Mesenchymal stem cell (in vitro differentiated cells and primary cell): ENCODE data around the gene CCDC127.

Experiments
- DNase-seq: peaks from one replicate; pipeline ENCODE4 v3.0.0-alpha.2; 2013
- H2AFZ ChIP-seq: one replicate; pipeline ENCODE4 v1.6.1; 2013; ENCODE audit warnings: low read depth, mild to moderate bottlenecking, control low read depth, inconsistent platforms, low read length, moderate library complexity
- H2AK5ac ChIP-seq: 2 replicates; pipeline ENCODE4 v1.6.1; 2013; ENCODE audit warnings: low read length, moderate library complexity, mild to moderate bottlenecking, inconsistent platforms; ENCODE audit not compliant: severe bottlenecking
- H2BK120ac ChIP-seq: one replicate; pipeline ENCODE4 v1.6.1; 2013; ENCODE audit warnings: low read depth, mild to moderate bottlenecking, inconsistent platforms, low read length, moderate library complexity
- H2BK12ac ChIP-seq, 2 experiments: one replicate each; pipeline ENCODE4 v1.6.1; 2013; ENCODE audit warnings: inconsistent platforms in 2 of 2, low read length in 2 of 2, mild to moderate bottlenecking in 2 of 2, moderate library complexity in 2 of 2, control low read depth in 1 of 2
- H2BK15ac ChIP-seq: one replicate; pipeline ENCODE4 v1.6.1; 2013; ENCODE audit warnings: mild to moderate bottlenecking, low read depth, inconsistent platforms; ENCODE audit not compliant: poor library complexity, severe bottlenecking
- H2BK5ac ChIP-seq: 2 replicates; pipeline ENCODE4 v1.6.1; 2013; ENCODE audit warnings: low read depth, mild to moderate bottlenecking, low read length, control low read depth, inconsistent platforms; ENCODE audit not compliant: poor library complexity, severe bottlenecking
- H3K14ac ChIP-seq, 2 experiments: one replicate each; pipeline ENCODE4 v1.6.1; 2013; ENCODE audit warnings: inconsistent platforms in 2 of 2, low read length in 2 of 2, control low read depth in 1 of 2, mild to moderate bottlenecking in 1 of 2, moderate library complexity in 1 of 2
- H3K18ac ChIP-seq, 2 experiments: one replicate each; pipeline ENCODE4 v1.6.1; 2013; ENCODE audit warnings: inconsistent platforms in 2 of 2, low read length in 2 of 2, control low read depth in 1 of 2, low read depth in 1 of 2, mild to moderate bottlenecking in 1 of 2
- H3K23ac ChIP-seq, 2 experiments: one replicate each; pipeline ENCODE4 v1.6.1; 2013; ENCODE audit warnings: inconsistent platforms in 2 of 2, low read length in 2 of 2, mild to moderate bottlenecking in 2 of 2, moderate library complexity in 2 of 2, control low read depth in 1 of 2
- H3K27ac ChIP-seq: 2 replicates; pipeline ENCODE4 v1.5.1; 2013; ENCODE audit warnings: mild to moderate bottlenecking, moderate library complexity, low read length, control low read depth, inconsistent platforms; ENCODE audit not compliant: poor library complexity, severe bottlenecking
- H3K27me3 ChIP-seq, 2 experiments: 2 replicates each; pipeline versions ENCODE4 v1.6.1 to v1.7.0; 2013; ENCODE audit warnings: low read length in 2 of 2, mild to moderate bottlenecking in 2 of 2, moderate library complexity in 2 of 2, control low read depth in 1 of 2, inconsistent platforms in 1 of 2; ENCODE audit not compliant: control insufficient read depth in 1 of 2, insufficient read depth in 1 of 2
- H3K36me3 ChIP-seq, 2 experiments: 2 replicates each; pipeline versions ENCODE4 v1.6.1 to v1.7.0; 2013; ENCODE audit warnings: low read length in 2 of 2, control low read depth in 1 of 2, inconsistent platforms in 1 of 2, low read depth in 1 of 2, mild to moderate bottlenecking in 1 of 2; ENCODE audit not compliant: insufficient read depth in 2 of 2, control insufficient read depth in 1 of 2
- H3K4ac ChIP-seq, 2 experiments: one replicate each; pipeline ENCODE4 v1.6.1; 2013; ENCODE audit warnings: inconsistent platforms in 2 of 2, low read length in 2 of 2, mild to moderate bottlenecking in 2 of 2, moderate library complexity in 2 of 2, control low read depth in 1 of 2, low read depth in 1 of 2
- H3K4me1 ChIP-seq: 2 replicates; pipeline ENCODE4 v1.6.1; 2013; ENCODE audit warnings: low read depth, low read length, control low read depth; ENCODE audit not compliant: control insufficient read depth, insufficient read depth
- H3K4me2 ChIP-seq: 2 replicates; pipeline ENCODE4 v1.6.1; 2013; ENCODE audit warnings: low read length, mild to moderate bottlenecking, inconsistent platforms; ENCODE audit not compliant: poor library complexity, severe bottlenecking
- H3K4me3 ChIP-seq, 2 experiments: 2 replicates each; pipeline versions ENCODE4 v1.5.1 to v1.7.0; 2013; ENCODE audit warnings: low read length in 2 of 2, mild to moderate bottlenecking in 2 of 2, control low read depth in 1 of 2, low read depth in 1 of 2; ENCODE audit not compliant: insufficient read depth in 1 of 2
- H3K79me1 ChIP-seq: replicated peaks from 2 replicates; pipeline ENCODE4 v1.6.1; 2013; ENCODE audit warnings: mild to moderate bottlenecking, control low read depth, low read length, inconsistent platforms; ENCODE audit not compliant: poor library complexity, severe bottlenecking
- H3K9ac ChIP-seq: 2 replicates; pipeline ENCODE4 v1.7.0; 2013; ENCODE audit warnings: mild to moderate bottlenecking, low read length, moderate library complexity
- H3K9me3 ChIP-seq: 2 replicates; pipeline ENCODE4 v1.7.0; 2013; ENCODE audit warnings: mild to moderate bottlenecking, low read length; ENCODE audit not compliant: control insufficient read depth
- H4K8ac ChIP-seq: one replicate; pipeline ENCODE4 v1.6.1; 2013; ENCODE audit warnings: inconsistent platforms, mild to moderate bottlenecking, low read length, moderate library complexity
- H4K91ac ChIP-seq: one replicate; pipeline ENCODE4 v1.6.1; 2013; ENCODE audit warnings: mild to moderate bottlenecking, low read length, inconsistent platforms
- WGBS: methylation state at CpG from one replicate; pipeline ENCODE4 v1.1.7; 2013; ENCODE audit warnings: mixed read lengths; 5-methylcytosine and 5-hydroxymethylcytosine counted together

CCDC127 gene

DNA sequence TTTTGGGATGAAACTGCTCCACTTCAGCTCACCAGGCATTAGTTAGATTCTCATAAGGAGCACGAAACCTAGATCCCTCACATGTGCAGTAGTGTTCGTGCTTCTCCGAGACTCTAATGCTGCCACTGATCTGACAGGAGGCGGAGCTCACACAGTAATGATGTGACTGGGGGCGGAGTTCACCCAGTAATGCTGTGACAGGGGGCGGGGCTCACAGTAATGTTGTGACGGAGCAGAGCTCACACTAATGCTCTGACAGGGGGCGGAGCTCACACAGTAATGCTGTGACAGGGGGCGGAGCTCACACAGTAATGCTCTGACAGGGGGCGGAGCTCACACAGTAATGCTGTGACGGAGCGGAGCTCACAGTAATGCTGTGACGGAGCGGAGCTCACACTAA lies 53.7 kb downstream of the CCDC127 start:
- Histone ChIP-seq H2BK12ac (no peak overlapping the region), H2AFZ (no peak overlapping the region), H3K4me1 (peaks cover 28% of the 10 kb centered on the region), H3K23ac (no peak overlapping the region), H3K9ac (no peak overlapping the region), H3K36me3 (no peaks in the 10 kb centered on the region), H3K4me2 (no peak overlapping the region), H2BK120ac (no peak overlapping the region), H3K27ac (no peak overlapping the region), H3K27me3 (peaks cover 0 to 41% of the 10 kb centered on the region in 2 experiments), H4K8ac (no peak overlapping the region), H3K18ac (no peak overlapping the region), H2BK15ac (no peak overlapping the region), H3K4ac (no peak overlapping the region), H3K79me1 (no peaks in the 10 kb centered on the region), H2BK5ac (no peak overlapping the region), H3K4me3 (no peak overlapping the region), H3K14ac (no peak overlapping the region), H4K91ac (no peak overlapping the region), H2AK5ac (no peak overlapping the region), H3K9me3 (no peaks in the 10 kb centered on the region)
- 89% methylated on average over 14 of the region's 14 CpGs for WGBS
- DNase-seq: no peak

DNA sequence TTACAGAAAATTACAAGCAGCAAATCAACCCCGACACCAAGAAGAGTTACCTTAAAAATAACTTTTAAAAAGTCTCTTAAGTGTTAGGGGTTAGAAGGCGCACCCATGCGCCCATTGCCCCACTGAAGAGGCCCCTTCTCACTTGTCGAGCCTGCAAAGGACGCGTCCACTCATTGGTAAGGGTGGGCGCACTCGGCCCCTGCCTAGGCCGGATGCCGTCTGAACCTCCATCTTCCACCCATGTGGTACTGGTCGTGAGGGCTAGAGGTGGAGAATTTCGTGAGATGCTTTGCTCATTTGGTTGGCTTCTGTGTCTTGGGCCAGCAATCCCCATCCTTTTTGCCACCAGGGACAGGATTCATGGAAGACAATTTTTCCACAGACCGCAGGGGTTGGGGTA lies 54.1 kb downstream of the CCDC127 start:
- Histone ChIP-seq H3K9ac (no peak overlapping the region), H2AK5ac (no peak overlapping the region), H3K4ac (no peak overlapping the region), H3K36me3 (no peaks in the 10 kb centered on the region), H3K27ac (no peak overlapping the region), H3K79me1 (no peaks in the 10 kb centered on the region), H3K4me3 (no peak overlapping the region), H3K4me2 (no peak overlapping the region), H3K23ac (no peak overlapping the region), H3K9me3 (no peaks in the 10 kb centered on the region), H4K8ac (no peak overlapping the region), H3K14ac (no peak overlapping the region), H2BK12ac (no peak overlapping the region), H2AFZ (no peak overlapping the region), H3K4me1 (peaks cover 28% of the 10 kb centered on the region), H2BK5ac (no peak overlapping the region), H3K27me3 (peaks cover 0 to 41% of the 10 kb centered on the region in 2 experiments), H2BK15ac (no peak overlapping the region), H3K18ac (no peak overlapping the region), H2BK120ac (no peak overlapping the region), H4K91ac (no peak overlapping the region)
- no peak for DNase-seq
- 85% methylated on average over 12 of the region's 13 CpGs for WGBS

DNA sequence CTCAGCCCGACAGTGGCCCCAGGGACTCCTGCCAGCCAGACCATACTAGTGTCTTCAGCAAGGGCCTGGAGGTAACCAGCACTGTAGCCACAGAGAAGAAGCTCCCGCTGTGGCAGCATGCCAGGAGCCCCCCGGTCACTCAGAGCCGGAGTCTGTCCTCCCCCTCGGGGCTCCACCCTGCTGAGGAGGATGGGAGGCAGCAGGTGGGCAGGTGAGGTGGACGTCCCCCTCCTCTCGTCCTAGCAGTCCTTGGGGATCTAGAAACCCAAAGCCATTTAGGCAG lies 54.7 kb downstream of the CCDC127 start:
- no peak overlapping the region for H2BK15ac ChIP-seq
- peaks cover 27% of the 10 kb centered on the region for H3K4me1 ChIP-seq
- H3K36me3 ChIP-seq: no peaks in the 10 kb centered on the region
- no peak overlapping the region for H3K23ac ChIP-seq
- H4K91ac ChIP-seq: no peak overlapping the region
- no peaks in the 10 kb centered on the region for H3K79me1 ChIP-seq
- no peak overlapping the region for H3K4me2 ChIP-seq
- no peak overlapping the region for H2AFZ ChIP-seq
- H4K8ac ChIP-seq: no peak overlapping the region
- H2BK12ac ChIP-seq: no peak overlapping the region
- no peak for DNase-seq
- H3K18ac ChIP-seq: no peak overlapping the region
- 85% methylated on average over 6 of the region's 7 CpGs for WGBS
- no peak overlapping the region for H3K4me3 ChIP-seq
- no peak overlapping the region for H3K4ac ChIP-seq
- H3K27ac ChIP-seq: no peak overlapping the region
- H2BK5ac ChIP-seq: no peak overlapping the region
- H2AK5ac ChIP-seq: no peak overlapping the region
- H3K14ac ChIP-seq: no peak overlapping the region
- H3K9me3 ChIP-seq: no peaks in the 10 kb centered on the region
- no peak overlapping the region for H3K9ac ChIP-seq
- H2BK120ac ChIP-seq: no peak overlapping the region
- H3K27me3 ChIP-seq: peaks cover 0 to 44% of the 10 kb centered on the region in 2 experiments

DNA sequence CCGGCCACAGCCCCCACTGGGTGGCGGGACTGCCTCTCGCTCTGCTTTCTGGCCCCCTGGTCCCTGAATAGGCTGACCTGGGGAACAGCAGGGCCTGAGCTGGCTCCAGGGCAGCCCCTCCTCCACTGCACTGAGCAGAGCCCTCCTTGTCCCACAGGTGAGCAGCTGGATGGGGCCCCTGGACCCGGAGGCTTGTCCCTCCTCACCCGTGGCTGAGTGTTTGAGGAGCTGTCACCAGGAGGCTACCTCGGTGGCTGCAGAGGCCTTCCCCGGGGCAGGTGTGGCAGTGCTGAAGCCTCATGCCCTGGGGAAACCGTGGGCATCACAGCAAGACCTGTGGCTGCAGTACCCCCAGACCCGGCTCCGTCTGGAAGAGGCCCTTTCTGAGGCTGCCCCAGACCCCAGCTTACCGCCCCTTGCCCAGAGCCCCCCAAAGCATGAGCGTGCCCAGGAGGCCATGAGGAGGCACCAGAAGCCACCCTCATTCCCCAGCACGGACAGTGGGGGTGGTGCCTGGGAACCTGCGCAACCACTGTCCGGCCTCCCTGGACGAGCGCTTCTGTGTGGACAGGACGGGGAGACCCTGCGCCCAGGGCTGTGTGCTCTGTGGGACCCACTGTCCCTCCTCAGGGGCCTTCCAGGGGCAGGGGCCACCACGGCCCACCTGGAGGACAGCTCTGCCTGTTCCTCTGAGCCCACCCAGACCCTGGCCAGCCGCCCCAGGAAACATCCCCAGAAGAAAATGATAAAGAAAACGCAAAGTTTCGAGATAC lies 55.2 kb downstream of the CCDC127 start:
- peaks cover 22% of the 10 kb centered on the region for H3K4me1 ChIP-seq
- H2AFZ ChIP-seq: no peak overlapping the region
- no peak overlapping the region for H2BK5ac ChIP-seq
- no peak overlapping the region for H3K4me3 ChIP-seq
- no peak overlapping the region for H3K14ac ChIP-seq
- no peaks in the 10 kb centered on the region for H3K79me1 ChIP-seq
- H3K9me3 ChIP-seq: no peaks in the 10 kb centered on the region
- H3K4me2 ChIP-seq: no peak overlapping the region
- no peak overlapping the region for H4K91ac ChIP-seq
- no peak overlapping the region for H3K23ac ChIP-seq
- H2BK12ac ChIP-seq: no peak overlapping the region
- H3K36me3 ChIP-seq: no peaks in the 10 kb centered on the region
- no peak overlapping the region for H3K18ac ChIP-seq
- 83% methylated on average over 23 of the region's 23 CpGs for WGBS
- H3K9ac ChIP-seq: no peak overlapping the region
- H2BK15ac ChIP-seq: no peak overlapping the region
- DNase-seq: no peak
- H2AK5ac ChIP-seq: no peak overlapping the region
- no peak overlapping the region for H3K27ac ChIP-seq
- no peak overlapping the region for H2BK120ac ChIP-seq
- H3K27me3 ChIP-seq: peaks cover 0 to 46% of the 10 kb centered on the region in 2 experiments
- H4K8ac ChIP-seq: no peak overlapping the region
- no peak overlapping the region for H3K4ac ChIP-seq
